PC-3 (cell line): Measurements from ENCODE around the gene NBPF3. TPM values are rescaled to one million over a fixed set of nuclear protein-coding genes. Genes with fewer than 3 reads are reported as not detected.

ENCODE experiments used
- ATAC-seq: fragments of 200-7000 bp; cut with Tn5 transposase; 2 replicates; pipeline ENCODE4 v1.9.1; 2020; ENCODE audit warnings: mild to moderate bottlenecking, moderate library complexity
- Bru-seq: library from RNA; stranded (reverse); fragments of 400-500 nt; gene quantifications from one replicate; lab custom pipeline; 2021; lab: Mats Ljungman, UMichigan
- BruChase-seq, 2 experiments: library from RNA; stranded (reverse); fragments of 400-500 nt; gene quantifications; one replicate each; lab custom pipeline; 2021; lab: Mats Ljungman, UMichigan
- BruUV-seq: library from RNA; stranded (reverse); fragments of 400-500 nt; replicated peaks from 2 replicates; lab custom pipeline; 2021; lab: Mats Ljungman, UMichigan
- CTCF ChIA-PET: fragments of 300-600 bp; sonication (Branson Sonifier 250); formaldehyde crosslinking; loops from one replicate; lab custom pipeline; 2022; ENCODE audit warnings: antibody characterized with exemption; lab: Charles Lee
- POLR2A ChIA-PET: fragments of 300-600 bp; sonication (Branson Sonifier 250); formaldehyde crosslinking; loops from one replicate; lab custom pipeline; 2022; ENCODE audit warnings: antibody characterized with exemption; ENCODE audit not compliant: unreplicated experiment; lab: Charles Lee
- DNase-seq: peaks from one replicate; pipeline ENCODE4 v3.0.0-alpha.2; 2015
- H2AFZ ChIP-seq: fragments of 300-600 bp; sonication (generic); 2 replicates; pipeline ENCODE4 v1.6.0; 2016; ENCODE audit warnings: antibody characterized with exemption, low read length
- H3F3A ChIP-seq: fragments of 300-600 bp; sonication (generic); one replicate; pipeline ENCODE4 v1.6.0; 2017; ENCODE audit warnings: antibody characterized with exemption, low read length, control low read depth, mild to moderate bottlenecking; ENCODE audit not compliant: unreplicated experiment
- H3K27ac ChIP-seq: fragments of 300-600 bp; sonication (generic); 2 replicates; pipeline ENCODE4 v1.5.1; 2016; ENCODE audit warnings: mild to moderate bottlenecking, low read length
- H3K27me3 ChIP-seq: fragments of 300-600 bp; sonication (generic); 2 replicates; pipeline ENCODE4 v1.6.1; 2016; ENCODE audit warnings: low read length, mixed read lengths
- H3K36me3 ChIP-seq: fragments of 300-600 bp; sonication (generic); 2 replicates; pipeline ENCODE4 v1.6.1; 2016; ENCODE audit warnings: low read depth, mixed run types, low read length, mixed read lengths
- H3K4me1 ChIP-seq: fragments of 300-600 bp; sonication (generic); 2 replicates; pipeline ENCODE4 v1.5.1; 2016; ENCODE audit warnings: low read length; ENCODE audit not compliant: insufficient read depth
- H3K4me2 ChIP-seq: fragments of 300-600 bp; sonication (generic); 2 replicates; pipeline ENCODE4 v1.6.0; 2016; ENCODE audit warnings: low read length
- H3K4me3 ChIP-seq: fragments of 300-600 bp; sonication (generic); 2 replicates; pipeline ENCODE4 v1.5.1; 2016; ENCODE audit warnings: mild to moderate bottlenecking, low read length, mixed read lengths
- H3K79me2 ChIP-seq: fragments of 300-600 bp; sonication (generic); 2 replicates; pipeline ENCODE4 v1.6.1; 2017; ENCODE audit warnings: low read length, mixed read lengths
- H3K9ac ChIP-seq: fragments of 300-600 bp; sonication (generic); 2 replicates; pipeline ENCODE4 v1.6.0; 2016; ENCODE audit warnings: mild to moderate bottlenecking, low read length
- H3K9me2 ChIP-seq: fragments of 300-600 bp; sonication (generic); replicated peaks from 2 replicates; pipeline ENCODE4 v1.6.1; 2016; ENCODE audit warnings: mixed run types, low read length, mixed read lengths
- H3K9me3 ChIP-seq: fragments of 300-600 bp; sonication (generic); 2 replicates; pipeline ENCODE4 v1.6.1; 2016; ENCODE audit warnings: low read length, mixed read lengths
- H4K20me1 ChIP-seq: fragments of 300-600 bp; sonication (generic); 2 replicates; pipeline ENCODE4 v1.6.1; 2016; ENCODE audit warnings: low read length, mixed read lengths
- EZH2 ChIP-seq: fragments of 300-600 bp; sonication (generic); IDR thresholded peaks from one replicate; pipeline ENCODE4 v1.6.1; 2017; ENCODE audit warnings: antibody characterized with exemption, mild to moderate bottlenecking, low read length; ENCODE audit not compliant: unreplicated experiment
- EZH2phosphoT487 ChIP-seq: fragments of 300-600 bp; sonication (generic); IDR thresholded peaks from 2 replicates; pipeline ENCODE4 v1.6.1; 2018; ENCODE audit warnings: mild to moderate bottlenecking, antibody characterized with exemption, low read length, borderline replicate concordance
- intact Hi-C: fragments of 100-400 bp; cut with micrococcal nuclease; formaldehyde crosslinking; loops from 2 replicates; pipeline ENCODE4 v1.9.0; 2023
- long read RNA-seq: library from polyadenylated mRNA; unstranded; transcript quantifications from one replicate; pipeline ENCODE4 v2.0.0, GENCODE V29; 2021; ENCODE audit not compliant: unreplicated experiment
- total RNA-seq: library from RNA; depleted of rRNA; stranded (reverse); fragments of >200 nt; gene quantifications from 2 replicates; pipeline ENCODE4 v1.2.3, GENCODE V29; 2014; rRNA removed
- TF ChIP-seq, protein P1 (sequence below): fragments of 300-600 bp; sonication (generic); conservative IDR thresholded peaks from 2 replicates; pipeline ENCODE4 v1.5.1; 2017; ENCODE audit warnings: antibody characterized with exemption, low read depth, mild to moderate bottlenecking, low read length

The NBPF3 gene
- total RNA-seq: 26.0 and 35.5 TPM in 2 replicates
- percentile 87 among the genes with signal in this experiment for Bru-seq, nascent RNA
- percentile 83 among the genes with signal in this experiment for BruChase-seq, experiment 1, labeled RNA remaining after a 6-hour chase
- BruChase-seq, experiment 2, labeled RNA remaining after a 2-hour chase: percentile 88 among the genes with signal in this experiment
- long read RNA-seq, full-length matches to known transcripts: 36 of 157 reads
- long read RNA-seq, partial matches to known transcripts: 22 of 157 reads
- long read RNA-seq, other reads (novel, unspliced or antisense): 99 of 157 reads

GRCh38 chr1:21439721-21440629 lies at the start of gene NBPF3:
Gene NBPF3 (plus strand): TSS chr1:21440137. CDS start chr1:21445087, 4,950 bp downstream.
- ChIA-PET POLR2A (interaction anchor here (0.6 kb wide), 1 partner anchor 1904 kb away, joined by 25 read pairs; the partner anchor contains the start of gene HNRNPR), CTCF (no interaction called here)
- no peaks in the 10 kb centered on the region for H3F3A ChIP-seq
- peak within 1 kb of the TSS; percentile 75 for H2AFZ ChIP-seq
- DNase-seq (peak; percentile 93), ATAC-seq (peak; percentile 96)
- H3K27me3 ChIP-seq: no peaks in the 10 kb centered on the region
- H3K36me3 ChIP-seq: no peaks in the 10 kb centered on the region; the same call in 1 of the 2 replicates
- H4K20me1 ChIP-seq: no peaks in the 10 kb centered on the region
- no TSS peak for BruUV-seq
- TF ChIP-seq EZH2 (no peak), EZH2phosphoT487 (no peak)
- TF ChIP-seq, protein P1, sequence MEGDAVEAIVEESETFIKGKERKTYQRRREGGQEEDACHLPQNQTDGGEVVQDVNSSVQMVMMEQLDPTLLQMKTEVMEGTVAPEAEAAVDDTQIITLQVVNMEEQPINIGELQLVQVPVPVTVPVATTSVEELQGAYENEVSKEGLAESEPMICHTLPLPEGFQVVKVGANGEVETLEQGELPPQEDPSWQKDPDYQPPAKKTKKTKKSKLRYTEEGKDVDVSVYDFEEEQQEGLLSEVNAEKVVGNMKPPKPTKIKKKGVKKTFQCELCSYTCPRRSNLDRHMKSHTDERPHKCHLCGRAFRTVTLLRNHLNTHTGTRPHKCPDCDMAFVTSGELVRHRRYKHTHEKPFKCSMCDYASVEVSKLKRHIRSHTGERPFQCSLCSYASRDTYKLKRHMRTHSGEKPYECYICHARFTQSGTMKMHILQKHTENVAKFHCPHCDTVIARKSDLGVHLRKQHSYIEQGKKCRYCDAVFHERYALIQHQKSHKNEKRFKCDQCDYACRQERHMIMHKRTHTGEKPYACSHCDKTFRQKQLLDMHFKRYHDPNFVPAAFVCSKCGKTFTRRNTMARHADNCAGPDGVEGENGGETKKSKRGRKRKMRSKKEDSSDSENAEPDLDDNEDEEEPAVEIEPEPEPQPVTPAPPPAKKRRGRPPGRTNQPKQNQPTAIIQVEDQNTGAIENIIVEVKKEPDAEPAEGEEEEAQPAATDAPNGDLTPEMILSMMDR: no peak
- H3K9me3 ChIP-seq: no peaks in the 10 kb centered on the region
- peak within 1 kb of the TSS; percentile 89 for H3K4me2 ChIP-seq
- H3K9ac ChIP-seq: peak within 1 kb of the TSS; percentile 63
- intact Hi-C loops: loop anchor here (2.0 kb wide), 1 partner anchor 51 kb away; no protein-coding TSS in a partner anchor
- H3K4me3 ChIP-seq: peak within 1 kb of the TSS; percentile 75
- peaks cover 44% of the 10 kb centered on the region for H3K79me2 ChIP-seq
- H3K27ac ChIP-seq: 0 out of 2 replicates have a peak within 1 kb of the TSS, but pooled peaks have one; percentile 36
- H3K4me1 ChIP-seq: peaks cover 14% of the 10 kb centered on the region
- no peaks in the 10 kb centered on the region for H3K9me2 ChIP-seq

DNA sequence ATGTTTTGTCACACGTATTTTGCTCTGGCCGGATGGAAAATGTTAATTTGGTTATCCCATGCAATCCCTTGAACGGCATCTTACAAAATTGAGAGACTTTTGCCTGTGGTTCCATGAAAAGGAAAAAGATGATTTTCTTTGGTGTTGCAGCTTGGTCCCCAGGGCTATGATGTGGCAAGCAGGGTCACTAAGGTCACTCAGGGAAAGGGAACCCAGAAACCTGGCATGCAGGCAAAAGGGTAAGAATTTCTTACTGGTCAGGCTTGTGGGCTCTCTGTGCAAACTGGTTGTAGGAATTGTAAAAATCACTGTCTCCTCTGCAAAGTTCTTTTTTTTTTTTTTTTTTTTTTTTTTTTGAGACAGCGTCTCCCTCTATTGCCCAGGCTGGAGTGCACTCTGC lies 48.4 kb upstream of the NBPF3 start:
- H3K9me3 ChIP-seq: no peaks in the 10 kb centered on the region
- BruUV-seq: no TSS peak
- H3K79me2 ChIP-seq: no peaks in the 10 kb centered on the region
- H4K20me1 ChIP-seq: no peaks in the 10 kb centered on the region
- H3K27ac ChIP-seq: no peak overlapping the region
- no peak overlapping the region for H3K4me2 ChIP-seq
- TF ChIP-seq, protein P1: no peak
- TF ChIP-seq EZH2phosphoT487: no peak
- TF ChIP-seq EZH2: no peak
- no peaks in the 10 kb centered on the region for H3K27me3 ChIP-seq
- H3K9ac ChIP-seq: no peak overlapping the region
- no peaks in the 10 kb centered on the region for H3K4me1 ChIP-seq
- no peak for ATAC-seq
- ChIA-PET CTCF (no interaction called here), POLR2A (no interaction called here)
- no peaks in the 10 kb centered on the region for H3F3A ChIP-seq
- H3K9me2 ChIP-seq: no peaks in the 10 kb centered on the region
- no peak for DNase-seq
- no peaks in the 10 kb centered on the region for H3K36me3 ChIP-seq
- no peak overlapping the region for H2AFZ ChIP-seq
- no peak overlapping the region for H3K4me3 ChIP-seq
- intact Hi-C loops: no loop called here
